ENCODE results near the gene POLR2J. TPM values are rescaled to one million over a fixed set of nuclear protein-coding genes. Genes with fewer than 3 reads are reported as not detected.
"Not testable (repeated sequence)": the region's sequence is repeated elsewhere in the genome, so short reads cannot be mapped to it uniquely, and the experiment has no call there.

Gene POLR2J
- total RNA-seq (10 to 100 TPM; 10.3 to 45.0 TPM), polyA plus RNA-seq (100 to 1,000 TPM in 1 of 2 donors, 10 to 100 TPM in 1; 66.2 to 151 TPM)
- long read RNA-seq, donor 1, transcript POLR2J-201 (4 exons, 932 nt), result major isoform, 63 of 82 reads
- long read RNA-seq, donor 1, partial matches to known transcripts, result 19 of 82 reads
- long read RNA-seq, donor 1, other reads (novel, unspliced or antisense), result 0 of 82 reads
- long read RNA-seq, donor 2, transcript POLR2J-201 (4 exons, 932 nt), result major isoform, 24 of 24 reads
- long read RNA-seq, donor 2, partial matches to known transcripts, result 0 of 24 reads
- long read RNA-seq, donor 2, other reads (novel, unspliced or antisense), result 0 of 24 reads
- long read RNA-seq, donor 3, transcript POLR2J-201 (4 exons, 932 nt), result major isoform, 46 of 58 reads
- long read RNA-seq, donor 3, partial matches to known transcripts, result 12 of 58 reads
- long read RNA-seq, donor 3, other reads (novel, unspliced or antisense), result 0 of 58 reads
- long read RNA-seq, donor 4, transcript POLR2J-201 (4 exons, 932 nt), result major isoform, 24 of 35 reads
- long read RNA-seq, donor 4, partial matches to known transcripts, result 11 of 35 reads
- long read RNA-seq, donor 4, other reads (novel, unspliced or antisense), result 0 of 35 reads
- long read RNA-seq, donor 5, transcript POLR2J-201 (4 exons, 932 nt), result major isoform, 100 of 105 reads
- long read RNA-seq, donor 5, partial matches to known transcripts, result 5 of 105 reads
- long read RNA-seq, donor 5, other reads (novel, unspliced or antisense), result 0 of 105 reads

- H3K27me3 ChIP-seq (ENCODE audit: control insufficient read depth in 3 of 3, insufficient read depth in 3 of 3, low read length in 2 of 3); H3K9me3 ChIP-seq (ENCODE audit: control insufficient read depth in 4 of 4, insufficient read depth in 3 of 4, low read length in 3 of 4); H3K9ac ChIP-seq (ENCODE audit: insufficient read depth in 1 of 2, low read length in 2 of 2); H3K36me3 ChIP-seq (ENCODE audit: control insufficient read depth in 4 of 4, insufficient read depth in 4 of 4, low read length in 4 of 4); H3K4me1 ChIP-seq (ENCODE audit: control insufficient read depth in 5 of 5, insufficient read depth in 5 of 5, low read length in 5 of 5); H3K27ac ChIP-seq (ENCODE audit: low read depth in 1 of 2, low read length in 1 of 2): not testable (repeated sequence)
- 0% methylated on average over 23 to 54 of the region's 72 CpGs for WGBS, 2 donors
- DNase-seq (peak; percentile 44 to 94 (median 93)), ATAC-seq (ENCODE audit: insufficient read depth, low FRiP score) (peak; percentile 94)
- TF ChIP-seq CTCF (IDR thresholded peaks at IDR 0.05; ENCODE audit: control extremely low read depth, extremely low read depth), result peak; percentile 34
- H3K4me3 ChIP-seq, result peak within 1 kb of the TSS; percentile 39
Measured at GRCh38 chr7:102478314-102479208, at the start of gene POLR2J. TSS of gene POLR2J (minus strand) at chr7:102478922. CDS start at chr7:102478860, 62 bp downstream.

- H3K4me3 ChIP-seq; H3K9ac ChIP-seq (ENCODE audit: insufficient read depth in 1 of 2, low read length in 2 of 2); H3K9me3 ChIP-seq (ENCODE audit: control insufficient read depth in 4 of 4, insufficient read depth in 3 of 4, low read length in 3 of 4); H3K27me3 ChIP-seq (ENCODE audit: control insufficient read depth in 3 of 3, insufficient read depth in 3 of 3, low read length in 2 of 3); H3K4me1 ChIP-seq (ENCODE audit: control insufficient read depth in 5 of 5, insufficient read depth in 5 of 5, low read length in 5 of 5); H3K27ac ChIP-seq (ENCODE audit: low read depth in 1 of 2, low read length in 1 of 2); DNase-seq; H3K36me3 ChIP-seq (ENCODE audit: control insufficient read depth in 4 of 4, insufficient read depth in 4 of 4, low read length in 4 of 4): not testable (repeated sequence)
- peak; percentile 21 for ATAC-seq (ENCODE audit: insufficient read depth, low FRiP score)
- 94 to 100% methylated on average over 2 to 3 of the region's 13 CpGs for WGBS, 2 donors
Measured at GRCh38 chr7:102527822-102528793, 49.4 kb upstream of the POLR2J start.

GRCh38 chr7:102527182-102527581 is 48.5 kb upstream of the POLR2J start:
- not testable (repeated sequence) for H3K9me3 ChIP-seq (ENCODE audit: control insufficient read depth in 4 of 4, insufficient read depth in 3 of 4, low read length in 3 of 4); H3K4me1 ChIP-seq (ENCODE audit: control insufficient read depth in 5 of 5, insufficient read depth in 5 of 5, low read length in 5 of 5); H3K9ac ChIP-seq (ENCODE audit: insufficient read depth in 1 of 2, low read length in 2 of 2); H3K27ac ChIP-seq (ENCODE audit: low read depth in 1 of 2, low read length in 1 of 2); H3K4me3 ChIP-seq; ATAC-seq (ENCODE audit: insufficient read depth, low FRiP score); DNase-seq; H3K36me3 ChIP-seq (ENCODE audit: control insufficient read depth in 4 of 4, insufficient read depth in 4 of 4, low read length in 4 of 4); H3K27me3 ChIP-seq (ENCODE audit: control insufficient read depth in 3 of 3, insufficient read depth in 3 of 3, low read length in 2 of 3)
- WGBS, 2 donors, result 78 to 79% methylated on average over 1 of the region's 8 CpGs

GRCh38 chr7:102524803-102525202 is 46.1 kb upstream of the POLR2J start:
- H3K9ac ChIP-seq (ENCODE audit: insufficient read depth in 1 of 2, low read length in 2 of 2); H3K4me3 ChIP-seq; H3K4me1 ChIP-seq (ENCODE audit: control insufficient read depth in 5 of 5, insufficient read depth in 5 of 5, low read length in 5 of 5); H3K27ac ChIP-seq (ENCODE audit: low read depth in 1 of 2, low read length in 1 of 2); ATAC-seq (ENCODE audit: insufficient read depth, low FRiP score); H3K9me3 ChIP-seq (ENCODE audit: control insufficient read depth in 4 of 4, insufficient read depth in 3 of 4, low read length in 3 of 4); H3K36me3 ChIP-seq (ENCODE audit: control insufficient read depth in 4 of 4, insufficient read depth in 4 of 4, low read length in 4 of 4); DNase-seq; H3K27me3 ChIP-seq (ENCODE audit: control insufficient read depth in 3 of 3, insufficient read depth in 3 of 3, low read length in 2 of 3): not testable (repeated sequence)
- 60 to 66% methylated on average over 1 of the region's 2 CpGs for WGBS, 2 donors

- not testable (repeated sequence) for H3K4me1 ChIP-seq (ENCODE audit: control insufficient read depth in 5 of 5, insufficient read depth in 5 of 5, low read length in 5 of 5); ATAC-seq (ENCODE audit: insufficient read depth, low FRiP score); H3K9me3 ChIP-seq (ENCODE audit: control insufficient read depth in 4 of 4, insufficient read depth in 3 of 4, low read length in 3 of 4); H3K4me3 ChIP-seq; H3K27ac ChIP-seq (ENCODE audit: low read depth in 1 of 2, low read length in 1 of 2); H3K27me3 ChIP-seq (ENCODE audit: control insufficient read depth in 3 of 3, insufficient read depth in 3 of 3, low read length in 2 of 3); H3K9ac ChIP-seq (ENCODE audit: insufficient read depth in 1 of 2, low read length in 2 of 2); H3K36me3 ChIP-seq (ENCODE audit: control insufficient read depth in 4 of 4, insufficient read depth in 4 of 4, low read length in 4 of 4); DNase-seq
- WGBS, 2 donors, result 74 to 98% methylated on average over 4 of the region's 5 CpGs
Measured at GRCh38 chr7:102520797-102521196, 42.1 kb upstream of the POLR2J start.

GRCh38 chr7:102517550-102518147 is 38.9 kb upstream of the POLR2J start, which contains the start of gene RASA4B:
TSS of gene RASA4B (minus strand) at chr7:102517777. CDS start at chr7:102517710, 67 bp downstream.
- not testable (repeated sequence) for H3K27me3 ChIP-seq (ENCODE audit: control insufficient read depth in 3 of 3, insufficient read depth in 3 of 3, low read length in 2 of 3); H3K4me1 ChIP-seq (ENCODE audit: control insufficient read depth in 5 of 5, insufficient read depth in 5 of 5, low read length in 5 of 5); H3K27ac ChIP-seq (ENCODE audit: low read depth in 1 of 2, low read length in 1 of 2); H3K36me3 ChIP-seq (ENCODE audit: control insufficient read depth in 4 of 4, insufficient read depth in 4 of 4, low read length in 4 of 4); H3K4me3 ChIP-seq; H3K9me3 ChIP-seq (ENCODE audit: control insufficient read depth in 4 of 4, insufficient read depth in 3 of 4, low read length in 3 of 4); H3K9ac ChIP-seq (ENCODE audit: insufficient read depth in 1 of 2, low read length in 2 of 2)
- ATAC-seq (ENCODE audit: insufficient read depth, low FRiP score) (peak; percentile 94), DNase-seq (peak in 1 of 3 donors; percentile 7)
- 0% methylated on average over 27 of the region's 61 CpGs; no CpG with 5 or more reads in 1 of the 2 donors for WGBS, 2 donors
